GM12892 (cell line): ENCODE results near the gene RANBP3L.

ENCODE experiments used
- POLR2A ChIP-seq: IDR thresholded peaks from 2 replicates; pipeline ENCODE4 v1.6.1; 2011; ENCODE audit warnings: low read depth, low read length, control low read depth
- POLR2AphosphoS5 ChIP-seq: IDR thresholded peaks from 2 replicates; pipeline ENCODE4 v1.6.1; 2011; ENCODE audit warnings: low read depth, low read length, control low read depth

DNA sequence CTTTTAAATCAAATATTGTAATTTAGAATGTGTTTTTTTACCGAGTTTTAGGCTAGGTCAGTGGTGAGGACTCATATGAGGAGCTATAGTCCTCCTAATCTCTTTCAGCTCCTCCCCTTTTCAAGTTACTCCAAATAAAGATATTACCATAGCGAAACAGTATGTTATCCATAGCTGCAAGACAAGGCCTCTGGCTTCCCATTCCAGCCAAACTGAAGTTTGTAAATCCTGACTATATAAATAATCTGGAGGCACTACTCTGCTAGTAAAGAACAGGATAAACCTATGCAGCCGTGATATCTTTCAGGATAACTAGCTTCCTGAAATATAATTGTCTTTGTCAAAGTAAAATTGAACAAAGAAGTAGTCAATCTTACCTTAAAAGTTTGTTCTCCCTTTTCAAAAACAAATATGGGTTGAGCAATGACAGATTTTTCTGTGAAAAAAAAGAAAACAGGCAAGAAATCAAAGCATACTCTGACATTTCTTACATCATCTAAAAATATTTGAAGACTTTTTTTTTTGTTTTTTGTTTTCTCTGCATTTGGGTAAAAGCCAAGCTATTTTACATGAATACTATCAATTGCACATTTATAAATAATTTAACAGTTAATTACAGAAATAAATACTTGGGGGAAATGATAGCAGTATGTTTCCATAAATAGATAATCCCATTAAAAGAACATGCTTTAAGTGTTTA, 30.7 kb downstream of the RANBP3L start:
- TF ChIP-seq POLR2AphosphoS5 (no peak), POLR2A (no peak)
